Sigmoid colon (tissue), 4 donors: ENCODE measurements around the gene MEGF6.

Experiments
- POLR2A ChIP-seq, 2 donors: fragments of 450-650 bp; IDR thresholded peaks; one replicate each; pipeline ENCODE4 v1.6.1; 2016; ENCODE audit warnings: antibody characterized with exemption in 2 of 2, mild to moderate bottlenecking in 2 of 2, moderate library complexity in 2 of 2
- POLR2AphosphoS5 ChIP-seq, 4 donors: sonication (generic); formaldehyde crosslinking; IDR thresholded peaks; one replicate each; pipeline ENCODE4 v1.6.1; 2017; ENCODE audit warnings: antibody characterized with exemption in 4 of 4
- TF ChIP-seq, protein P1 (sequence below), 4 experiments: fragments of 450-650 bp in 3 of 4; fragments of 200-600 bp in 1 of 4; IDR thresholded peaks; one replicate each; pipeline ENCODE4 v1.5.1; 2016 to 2019; ENCODE audit warnings: antibody characterized with exemption in 4 of 4, mild to moderate bottlenecking in 3 of 4, moderate library complexity in 2 of 4

DNA sequence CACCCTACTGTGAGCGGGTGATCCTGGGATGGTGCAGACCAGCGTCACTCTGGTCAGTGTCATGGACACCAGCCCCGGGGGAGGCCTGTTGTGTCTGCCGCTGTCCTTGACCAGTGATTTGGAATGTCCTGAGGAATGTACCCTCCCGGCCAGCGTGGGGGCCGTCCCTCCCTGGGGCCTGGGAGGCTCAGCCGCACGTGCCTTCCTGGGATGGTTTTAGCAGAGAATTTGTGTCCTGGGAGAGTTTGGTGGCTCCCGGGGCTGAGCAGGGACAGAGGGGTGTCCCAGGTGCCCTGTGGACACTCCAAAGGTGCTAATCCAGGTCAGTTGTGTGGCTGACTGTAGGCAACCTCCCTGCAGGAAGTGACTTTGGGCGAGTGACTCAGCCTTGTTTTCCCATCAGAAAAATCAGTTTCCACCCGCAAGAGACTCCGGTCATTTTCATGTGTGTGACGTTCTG lies 150.6 kb downstream of the MEGF6 start:
- TF ChIP-seq, protein P1, sequence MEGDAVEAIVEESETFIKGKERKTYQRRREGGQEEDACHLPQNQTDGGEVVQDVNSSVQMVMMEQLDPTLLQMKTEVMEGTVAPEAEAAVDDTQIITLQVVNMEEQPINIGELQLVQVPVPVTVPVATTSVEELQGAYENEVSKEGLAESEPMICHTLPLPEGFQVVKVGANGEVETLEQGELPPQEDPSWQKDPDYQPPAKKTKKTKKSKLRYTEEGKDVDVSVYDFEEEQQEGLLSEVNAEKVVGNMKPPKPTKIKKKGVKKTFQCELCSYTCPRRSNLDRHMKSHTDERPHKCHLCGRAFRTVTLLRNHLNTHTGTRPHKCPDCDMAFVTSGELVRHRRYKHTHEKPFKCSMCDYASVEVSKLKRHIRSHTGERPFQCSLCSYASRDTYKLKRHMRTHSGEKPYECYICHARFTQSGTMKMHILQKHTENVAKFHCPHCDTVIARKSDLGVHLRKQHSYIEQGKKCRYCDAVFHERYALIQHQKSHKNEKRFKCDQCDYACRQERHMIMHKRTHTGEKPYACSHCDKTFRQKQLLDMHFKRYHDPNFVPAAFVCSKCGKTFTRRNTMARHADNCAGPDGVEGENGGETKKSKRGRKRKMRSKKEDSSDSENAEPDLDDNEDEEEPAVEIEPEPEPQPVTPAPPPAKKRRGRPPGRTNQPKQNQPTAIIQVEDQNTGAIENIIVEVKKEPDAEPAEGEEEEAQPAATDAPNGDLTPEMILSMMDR (IDR thresholded peaks at IDR 0.05), result no peak
- TF ChIP-seq POLR2AphosphoS5 (IDR thresholded peaks at IDR 0.05) (no peak), POLR2A (IDR thresholded peaks at IDR 0.05) (no peak)
